ENCODE results near the gene SMO. TPM values are rescaled to one million over a fixed set of nuclear protein-coding genes. Genes with fewer than 3 reads are reported as not detected.
A peak's percentile ranks its signal among the peaks of the same experiment; 100 is the strongest.
"Not testable (repeated sequence)": the region's sequence is repeated elsewhere in the genome, so short reads cannot be mapped to it uniquely, and the experiment has no call there.

Gene SMO
- total and polyA plus RNA-seq, 4 donors, result 2.9 to 16.3 (median 10.7) TPM

GRCh38 chr7:129212126-129212525, 23.7 kb downstream of the SMO start:
- DNase-seq (ENCODE audit: low spot score), result no peak
- TF ChIP-seq EGR1 (IDR thresholded peaks at IDR 0.05; ENCODE audit: low read depth in 2 of 2), result no peak
- H3K4me3 ChIP-seq (ENCODE audit: low read depth in 1 of 3, low read length in 3 of 3), result no peak overlapping the region
- no peak overlapping the region for H3K27ac ChIP-seq (ENCODE audit: low read depth in 1 of 2, low read length in 2 of 2)
- H3K27me3 ChIP-seq (ENCODE audit: control insufficient read depth in 4 of 4, insufficient read depth in 4 of 4, low read length in 3 of 4), result no peaks in the 10 kb centered on the region
- H3K9me3 ChIP-seq (ENCODE audit: control insufficient read depth in 4 of 4, low read length in 3 of 4), result no peaks in the 10 kb centered on the region
- 94% methylated on average over 14 of the region's 14 CpGs for WGBS
- H3K36me3 ChIP-seq (ENCODE audit: control insufficient read depth in 4 of 4, insufficient read depth in 3 of 4, low read depth in 1 of 4, low read length in 3 of 4), result peaks cover 4 to 8% (median 5%) of the 10 kb centered on the region in 4 donors
- H3K4me1 ChIP-seq (ENCODE audit: control insufficient read depth in 4 of 4, insufficient read depth in 4 of 4, low read length in 3 of 4), result peaks cover 5 to 29% (median 25%) of the 10 kb centered on the region in 4 donors
- H3K9ac ChIP-seq (ENCODE audit: low read depth in 1 of 2, low read length in 2 of 2), result no peak overlapping the region

GRCh38 chr7:129212596-129212995, 24.2 kb downstream of the SMO start:
- H3K4me3 ChIP-seq (ENCODE audit: low read depth in 1 of 3, low read length in 3 of 3), result no peak overlapping the region
- no peaks in the 10 kb centered on the region for H3K9me3 ChIP-seq (ENCODE audit: control insufficient read depth in 4 of 4, low read length in 3 of 4)
- WGBS, result 85% methylated on average over 4 of the region's 4 CpGs
- H3K27ac ChIP-seq (ENCODE audit: low read depth in 1 of 2, low read length in 2 of 2), result no peak overlapping the region
- H3K27me3 ChIP-seq (ENCODE audit: control insufficient read depth in 4 of 4, insufficient read depth in 4 of 4, low read length in 3 of 4), result no peaks in the 10 kb centered on the region
- H3K4me1 ChIP-seq (ENCODE audit: control insufficient read depth in 4 of 4, insufficient read depth in 4 of 4, low read length in 3 of 4), result peaks cover 5 to 32% (median 27%) of the 10 kb centered on the region in 4 donors
- DNase-seq (ENCODE audit: low spot score), result no peak
- TF ChIP-seq FOXA1 (IDR thresholded peaks at IDR 0.05) (no peak), HNF4G (IDR thresholded peaks at IDR 0.05) (no peak), MAX (IDR thresholded peaks at IDR 0.05) (no peak), RAD21 (IDR thresholded peaks at IDR 0.05) (no peak), YY1 (IDR thresholded peaks at IDR 0.05) (no peak), GABPA (IDR thresholded peaks at IDR 0.05 in 1 of 2, conservative IDR thresholded peaks at IDR 0.05 in 1 of 2) (no peak)
- peaks cover 4 to 8% (median 5%) of the 10 kb centered on the region in 4 donors for H3K36me3 ChIP-seq (ENCODE audit: control insufficient read depth in 4 of 4, insufficient read depth in 3 of 4, low read depth in 1 of 4, low read length in 3 of 4)
- no peak overlapping the region for H3K9ac ChIP-seq (ENCODE audit: low read depth in 1 of 2, low read length in 2 of 2)

GRCh38 chr7:129213828-129214227, 25.4 kb downstream of the SMO start:
- Histone ChIP-seq H3K27me3 (ENCODE audit: control insufficient read depth in 4 of 4, insufficient read depth in 4 of 4, low read length in 3 of 4) (no peaks in the 10 kb centered on the region), H3K4me3 (ENCODE audit: low read depth in 1 of 3, low read length in 3 of 3) (no peak overlapping the region), H3K4me1 (ENCODE audit: control insufficient read depth in 4 of 4, insufficient read depth in 4 of 4, low read length in 3 of 4) (peaks cover 5 to 23% (median 21%) of the 10 kb centered on the region in 4 donors), H3K36me3 (ENCODE audit: control insufficient read depth in 4 of 4, insufficient read depth in 3 of 4, low read depth in 1 of 4, low read length in 3 of 4) (peaks cover 4 to 8% (median 5%) of the 10 kb centered on the region in 4 donors), H3K9me3 (ENCODE audit: control insufficient read depth in 4 of 4, low read length in 3 of 4) (no peaks in the 10 kb centered on the region), H3K27ac (ENCODE audit: low read depth in 1 of 2, low read length in 2 of 2) (no peak overlapping the region), H3K9ac (ENCODE audit: low read depth in 1 of 2, low read length in 2 of 2) (no peak overlapping the region)
- DNase-seq (ENCODE audit: low spot score), result no peak
- TF ChIP-seq ZBTB33 (IDR thresholded peaks at IDR 0.05) (no peak), RAD21 (IDR thresholded peaks at IDR 0.05) (peak; percentile 20 to 30), JUND (IDR thresholded peaks at IDR 0.05) (no peak)
- WGBS, result 74% methylated on average over 15 of the region's 15 CpGs

GRCh38 chr7:129215691-129216090, 27.3 kb downstream of the SMO start:
- not testable (repeated sequence) for H3K4me3 ChIP-seq (ENCODE audit: low read depth in 1 of 3, low read length in 3 of 3); H3K4me1 ChIP-seq (ENCODE audit: control insufficient read depth in 4 of 4, insufficient read depth in 4 of 4, low read length in 3 of 4); H3K36me3 ChIP-seq (ENCODE audit: control insufficient read depth in 4 of 4, insufficient read depth in 3 of 4, low read depth in 1 of 4, low read length in 3 of 4); DNase-seq (ENCODE audit: low spot score); H3K9ac ChIP-seq (ENCODE audit: low read depth in 1 of 2, low read length in 2 of 2); H3K9me3 ChIP-seq (ENCODE audit: control insufficient read depth in 4 of 4, low read length in 3 of 4); H3K27me3 ChIP-seq (ENCODE audit: control insufficient read depth in 4 of 4, insufficient read depth in 4 of 4, low read length in 3 of 4); H3K27ac ChIP-seq (ENCODE audit: low read depth in 1 of 2, low read length in 2 of 2)
- WGBS, result 96% methylated on average over 15 of the region's 15 CpGs

- H3K9me3 ChIP-seq (ENCODE audit: control insufficient read depth in 4 of 4, low read length in 3 of 4), result not testable (repeated sequence)
- WGBS, result 98% methylated on average over 34 of the region's 34 CpGs
These were observed 27.8 kb downstream of the SMO start for GRCh38 chr7:129216101-129216715.

More at GRCh38 chr7:129216101-129216715, 27.8 kb downstream of the SMO start:
- not testable (repeated sequence) for DNase-seq (ENCODE audit: low spot score); H3K4me3 ChIP-seq (ENCODE audit: low read depth in 1 of 3, low read length in 3 of 3); H3K27ac ChIP-seq (ENCODE audit: low read depth in 1 of 2, low read length in 2 of 2); H3K4me1 ChIP-seq (ENCODE audit: control insufficient read depth in 4 of 4, insufficient read depth in 4 of 4, low read length in 3 of 4); H3K27me3 ChIP-seq (ENCODE audit: control insufficient read depth in 4 of 4, insufficient read depth in 4 of 4, low read length in 3 of 4); H3K36me3 ChIP-seq (ENCODE audit: control insufficient read depth in 4 of 4, insufficient read depth in 3 of 4, low read depth in 1 of 4, low read length in 3 of 4); H3K9ac ChIP-seq (ENCODE audit: low read depth in 1 of 2, low read length in 2 of 2)

Data from liver (tissue), 9 donors.